MG63 (cell line): ENCODE measurements around the gene FTL. TPM values are rescaled to one million over a fixed set of nuclear protein-coding genes. Genes with fewer than 3 reads are reported as not detected.

ENCODE experiments used
- DNase-seq: peaks from one replicate; pipeline ENCODE4 v3.0.0-alpha.2; 2020
- H3K27me3 ChIP-seq: fragments of 250-450 bp; sonication (Bioruptor Pico); 2 replicates; pipeline ENCODE4 v1.5.1; 2020; ENCODE audit warnings: mild to moderate bottlenecking, moderate library complexity
- H3K36me3 ChIP-seq: fragments of 250-450 bp; sonication (Bioruptor Pico); 2 replicates; pipeline ENCODE4 v1.5.1; 2020; ENCODE audit warnings: mild to moderate bottlenecking, moderate library complexity
- H3K4me3 ChIP-seq: fragments of 250-450 bp; sonication (Bioruptor Pico); 2 replicates; pipeline ENCODE4 v1.5.1; 2020; ENCODE audit warnings: mild to moderate bottlenecking, moderate library complexity
- H3K9me3 ChIP-seq: fragments of 250-450 bp; sonication (Bioruptor Pico); 2 replicates; pipeline ENCODE4 v1.5.1; 2020; ENCODE audit warnings: mild to moderate bottlenecking, moderate library complexity
- total RNA-seq: library from RNA; depleted of rRNA; stranded (reverse); fragments of >200 nt; shearing (Covaris generic); gene quantifications from 2 replicates; pipeline ENCODE4 v1.2.3, GENCODE V29; 2014; ENCODE audit warnings: low replicate concordance

The FTL gene
- total RNA-seq, 1 experiment from 2014 or later, result 1,766 TPM

GRCh38 chr19:48959341-48960239, 5.5 kb upstream of the FTL start:
- no peaks in the 10 kb centered on the region for H3K27me3 ChIP-seq
- no peak for DNase-seq
- H3K9me3 ChIP-seq, result no peaks in the 10 kb centered on the region

DNA sequence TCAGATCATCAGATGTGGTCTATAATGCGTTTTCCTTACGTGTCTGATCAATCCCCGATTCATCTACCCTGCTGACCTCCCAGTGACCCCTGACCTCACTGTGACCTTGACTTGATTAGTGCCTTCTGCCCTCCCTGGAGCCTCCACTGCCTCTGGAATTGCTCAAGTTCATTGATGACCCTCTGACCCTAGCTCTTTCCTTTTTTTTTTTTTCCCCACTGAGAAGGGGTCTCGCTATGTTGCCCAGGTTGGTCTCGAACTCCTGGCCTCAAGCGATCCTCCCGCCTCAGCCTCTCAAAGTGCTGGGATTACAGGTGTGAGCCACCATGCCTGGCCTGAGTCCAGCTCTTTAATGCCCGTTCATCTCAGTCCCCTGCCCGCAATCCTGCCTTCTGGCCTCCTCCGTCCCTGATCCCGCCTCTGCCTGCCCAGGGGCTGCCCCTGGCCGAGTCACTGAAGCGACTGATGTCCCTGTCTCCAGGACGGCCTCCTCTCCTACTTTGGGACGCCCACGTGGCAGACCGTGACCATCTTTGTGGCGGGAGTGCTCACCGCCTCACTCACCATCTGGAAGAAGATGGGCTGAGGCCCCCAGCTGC, 4.0 kb upstream of the FTL start:
- H3K9me3 ChIP-seq, result no peaks in the 10 kb centered on the region; the same call in 1 of the 2 replicates
- DNase-seq, result no peak
- H3K36me3 ChIP-seq, result peaks cover 22% of the 10 kb centered on the region
- no peak overlapping the region for H3K4me3 ChIP-seq
- H3K27me3 ChIP-seq, result no peaks in the 10 kb centered on the region

More at GRCh38 chr19:48959341-48960239, 5.5 kb upstream of the FTL start:
- H3K36me3 ChIP-seq, result peaks cover 28% of the 10 kb centered on the region
- no peak overlapping the region for H3K4me3 ChIP-seq

- no peak for DNase-seq
- no peak overlapping the region for H3K4me3 ChIP-seq
- H3K9me3 ChIP-seq, result no peaks in the 10 kb centered on the region; the same call in 1 of the 2 replicates
- peaks cover 25% of the 10 kb centered on the region for H3K36me3 ChIP-seq
- no peaks in the 10 kb centered on the region for H3K27me3 ChIP-seq
Observed at GRCh38 chr19:48961673-48962028, 3.5 kb upstream of the FTL start.

GRCh38 chr19:48962029-48962848, 2.9 kb upstream of the FTL start:
- no peaks in the 10 kb centered on the region; the same call in 1 of the 2 replicates for H3K9me3 ChIP-seq
- H3K4me3 ChIP-seq, result no peak overlapping the region
- peaks cover 28% of the 10 kb centered on the region for H3K36me3 ChIP-seq
- DNase-seq, result peak; percentile 35
- no peaks in the 10 kb centered on the region for H3K27me3 ChIP-seq

DNA sequence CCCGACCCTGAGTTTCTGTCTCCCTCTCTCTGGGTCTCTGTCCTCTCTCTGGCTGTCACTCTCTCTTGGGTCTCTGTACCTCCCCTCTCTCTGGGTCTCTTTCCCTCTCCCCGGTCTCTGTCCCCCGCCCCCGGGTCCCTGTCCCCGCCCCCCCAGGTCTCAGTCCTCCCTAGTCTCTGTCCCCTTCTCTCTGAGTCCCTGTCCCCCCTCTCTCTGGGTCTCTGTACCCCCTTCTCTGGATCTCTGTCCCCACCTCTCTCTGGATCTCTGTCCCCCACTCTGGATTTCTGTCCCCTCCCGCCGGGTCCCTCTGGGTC, 2.3 kb upstream of the FTL start:
- no peak for DNase-seq

DNA sequence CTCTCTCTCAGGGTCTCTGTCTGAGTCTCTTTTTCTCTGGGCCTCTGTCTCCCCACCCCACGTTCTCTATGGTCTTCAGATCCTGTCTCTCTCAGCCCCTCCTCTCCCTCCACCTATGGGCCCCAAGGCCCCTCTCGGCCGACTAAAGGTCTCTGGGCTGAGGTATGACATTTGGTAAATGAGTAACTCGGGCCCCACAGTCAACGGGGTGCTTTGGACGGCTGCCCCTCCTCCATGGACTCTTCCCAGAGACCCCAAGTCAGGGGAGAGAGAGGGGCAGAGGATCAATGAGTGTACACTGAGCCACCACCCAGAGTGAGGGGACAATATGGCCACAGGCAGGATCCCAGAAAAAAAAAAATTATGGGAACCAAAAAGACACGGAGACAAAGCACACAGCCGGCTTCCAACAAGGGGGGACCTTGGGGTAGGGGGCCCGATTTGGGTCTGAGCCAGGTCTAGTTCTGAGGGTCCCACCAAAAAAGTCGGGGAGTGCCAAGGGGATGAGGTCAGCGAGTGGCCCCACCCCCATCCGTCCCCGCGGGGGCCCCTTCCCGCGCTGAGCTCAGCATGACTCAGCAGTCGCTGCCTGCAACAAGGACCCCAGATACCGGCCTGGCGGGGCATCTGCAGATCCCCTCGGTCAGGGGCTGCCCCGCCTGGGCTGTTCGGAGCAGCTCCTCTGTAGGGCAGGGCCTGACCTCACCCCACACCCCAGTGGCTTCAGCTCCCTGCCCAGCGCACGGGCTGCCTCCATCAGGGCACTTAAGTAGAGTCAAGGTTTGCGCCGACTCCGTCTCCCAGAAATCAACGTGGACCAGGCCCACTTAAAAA, 1.5 kb upstream of the FTL start:
- Histone ChIP-seq H3K27me3 (no peaks in the 10 kb centered on the region), H3K9me3 (no peaks in the 10 kb centered on the region; the same call in 1 of the 2 replicates), H3K36me3 (peaks cover 31% of the 10 kb centered on the region), H3K4me3 (no peak overlapping the region)
- DNase-seq, result peak; percentile 79

More for the DNA sequence above, 2.3 kb upstream of the FTL start:
- Histone ChIP-seq H3K9me3 (no peaks in the 10 kb centered on the region; the same call in 1 of the 2 replicates), H3K36me3 (peaks cover 28% of the 10 kb centered on the region), H3K4me3 (no peak overlapping the region), H3K27me3 (no peaks in the 10 kb centered on the region)

- H3K27me3 ChIP-seq, result no peaks in the 10 kb centered on the region
- H3K4me3 ChIP-seq, result peak overlapping the region; percentile 14; the same call in 1 of the 2 replicates
- H3K9me3 ChIP-seq, result no peaks in the 10 kb centered on the region; the same call in 1 of the 2 replicates
- peaks cover 33% of the 10 kb centered on the region for H3K36me3 ChIP-seq
- no peak for DNase-seq
Observed at GRCh38 chr19:48964205-48965039, 687 bp upstream of the FTL start.

DNA sequence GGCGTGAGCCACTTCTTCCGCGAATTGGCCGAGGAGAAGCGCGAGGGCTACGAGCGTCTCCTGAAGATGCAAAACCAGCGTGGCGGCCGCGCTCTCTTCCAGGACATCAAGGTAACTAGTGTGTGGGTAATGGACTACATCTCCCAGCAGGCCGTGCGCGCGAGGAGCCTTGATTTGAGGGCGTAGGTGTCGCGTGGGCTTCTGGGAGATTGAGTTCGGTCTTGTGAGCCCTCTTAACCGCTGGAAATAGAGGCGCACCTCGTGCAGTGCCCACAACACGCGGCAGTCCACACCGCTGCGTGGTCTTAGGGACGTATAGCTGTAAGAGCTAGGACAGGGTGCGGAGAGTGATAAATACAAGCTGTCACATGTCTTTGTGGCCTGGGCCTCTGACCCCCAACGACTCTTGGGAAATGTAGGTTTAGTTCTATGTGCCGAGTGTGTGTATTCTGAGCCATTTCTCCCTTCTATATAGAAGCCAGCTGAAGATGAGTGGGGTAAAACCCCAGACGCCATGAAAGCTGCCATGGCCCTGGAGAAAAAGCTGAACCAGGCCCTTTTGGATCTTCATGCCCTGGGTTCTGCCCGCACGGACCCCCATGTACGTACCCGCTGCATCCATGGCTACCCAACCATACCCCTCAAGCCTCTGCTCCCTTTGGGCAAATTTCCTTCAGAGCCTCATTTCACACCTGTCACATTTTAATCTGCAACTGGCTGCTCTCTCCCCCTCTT, 864 bp downstream of the FTL start:
- H3K9me3 ChIP-seq, result no peaks in the 10 kb centered on the region; the same call in 1 of the 2 replicates
- H3K27me3 ChIP-seq, result no peaks in the 10 kb centered on the region
- DNase-seq, result peak; percentile 91
- H3K4me3 ChIP-seq, result peak overlapping the region; percentile 84
- H3K36me3 ChIP-seq, result peaks cover 49% of the 10 kb centered on the region

GRCh38 chr19:48966541-48967345, 1.6 kb downstream of the FTL start:
- Histone ChIP-seq H3K27me3 (no peaks in the 10 kb centered on the region), H3K36me3 (peaks cover 52% of the 10 kb centered on the region), H3K4me3 (peak overlapping the region; percentile 84), H3K9me3 (no peaks in the 10 kb centered on the region; the same call in 1 of the 2 replicates)
- DNase-seq, result no peak

GRCh38 chr19:48967346-48968178, 2.5 kb downstream of the FTL start:
- Histone ChIP-seq H3K36me3 (peaks cover 56% of the 10 kb centered on the region), H3K9me3 (no peaks in the 10 kb centered on the region; the same call in 1 of the 2 replicates), H3K27me3 (no peaks in the 10 kb centered on the region), H3K4me3 (peak overlapping the region; percentile 84; the same call in 1 of the 2 replicates)
- DNase-seq, result no peak

DNA sequence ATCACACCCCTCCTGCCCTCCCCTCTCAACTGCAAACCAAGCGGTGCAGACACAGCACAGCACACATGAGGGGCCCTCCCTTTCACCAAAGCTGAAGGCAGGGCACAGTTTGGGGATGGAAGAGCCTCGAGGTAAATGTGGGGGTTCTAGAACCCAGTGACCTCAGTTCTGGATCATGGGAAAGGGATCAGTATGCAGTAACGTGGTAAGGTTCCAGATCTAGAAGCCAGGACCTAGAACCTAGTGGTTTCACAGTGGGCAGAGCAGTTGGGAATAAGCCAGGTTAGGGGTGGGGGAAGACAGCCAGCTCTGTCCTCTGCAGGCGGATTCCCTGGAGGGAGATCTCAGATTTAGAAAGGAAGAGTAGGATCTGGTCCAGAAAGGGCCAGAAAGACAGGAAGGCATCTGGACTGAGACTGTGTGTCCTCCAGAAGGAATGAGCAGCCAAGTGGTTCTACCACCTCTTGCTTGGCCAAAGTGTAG, 3.1 kb downstream of the FTL start:
- DNase-seq, result no peak
- Histone ChIP-seq H3K36me3 (peaks cover 62% of the 10 kb centered on the region), H3K9me3 (no peaks in the 10 kb centered on the region; the same call in 1 of the 2 replicates), H3K27me3 (no peaks in the 10 kb centered on the region), H3K4me3 (no peak overlapping the region)

- no peaks in the 10 kb centered on the region; the same call in 1 of the 2 replicates for H3K9me3 ChIP-seq
- H3K36me3 ChIP-seq, result peaks cover 66% of the 10 kb centered on the region
- H3K4me3 ChIP-seq, result no peak overlapping the region
- no peaks in the 10 kb centered on the region for H3K27me3 ChIP-seq
- DNase-seq, result no peak
Observed at GRCh38 chr19:48968813-48969218, 3.7 kb downstream of the FTL start.
